DOHH2 (cell line): ENCODE measurements around the gene PLXNA2.

Experiments used
- H3F3A ChIP-seq: fragments of 200-600 bp; sonication (generic), shearing (Covaris generic); 2 replicates; pipeline ENCODE4 v1.6.0; 2016; ENCODE audit warnings: antibody characterized with exemption, mild to moderate bottlenecking; ENCODE audit not compliant: control insufficient read depth, insufficient read depth
- H3K27ac ChIP-seq: fragments of 200-600 bp; sonication (generic); 2 replicates; pipeline ENCODE4 v1.5.1; 2014; ENCODE audit warnings: low read depth, mild to moderate bottlenecking, low read length, moderate library complexity
- H3K27me3 ChIP-seq: fragments of 200-600 bp; sonication (generic); 2 replicates; pipeline ENCODE4 v1.6.1; 2014; ENCODE audit warnings: mild to moderate bottlenecking, low read length, mixed read lengths; ENCODE audit not compliant: control insufficient read depth
- H3K36me3 ChIP-seq: fragments of 200-600 bp; sonication (generic); 2 replicates; pipeline ENCODE4 v1.6.1; 2014; ENCODE audit warnings: mild to moderate bottlenecking, low read length, moderate library complexity, mixed read lengths; ENCODE audit not compliant: control insufficient read depth
- H3K4me1 ChIP-seq: fragments of 200-600 bp; sonication (generic); 2 replicates; pipeline ENCODE4 v1.6.1; 2014; ENCODE audit warnings: mild to moderate bottlenecking, low read length, mixed read lengths; ENCODE audit not compliant: control insufficient read depth
- H3K4me2 ChIP-seq: fragments of 200-600 bp; sonication (generic); 2 replicates; pipeline ENCODE4 v1.6.0; 2014; ENCODE audit warnings: mild to moderate bottlenecking, low read length, moderate library complexity
- H3K4me3 ChIP-seq: fragments of 200-600 bp; sonication (generic); 2 replicates; pipeline ENCODE4 v1.5.1; 2014; ENCODE audit warnings: mild to moderate bottlenecking, low read length, mixed read lengths
- H3K79me2 ChIP-seq: fragments of 200-600 bp; sonication (generic); 2 replicates; pipeline ENCODE4 v1.6.1; 2014; ENCODE audit warnings: mild to moderate bottlenecking, low read length, mixed read lengths; ENCODE audit not compliant: control insufficient read depth
- H3K9me2 ChIP-seq: fragments of 200-600 bp; sonication (generic); replicated peaks from 2 replicates; pipeline ENCODE4 v1.6.1; 2014; ENCODE audit warnings: mild to moderate bottlenecking, low read length, mixed read lengths; ENCODE audit not compliant: control insufficient read depth
- H3K9me3 ChIP-seq: fragments of 200-600 bp; sonication (generic); 2 replicates; pipeline ENCODE4 v1.6.1; 2014; ENCODE audit warnings: antibody characterized with exemption, low read length, mixed read lengths; ENCODE audit not compliant: control insufficient read depth, insufficient read depth
- H4K20me1 ChIP-seq: fragments of 200-600 bp; sonication (generic); 2 replicates; pipeline ENCODE4 v1.6.0; 2014; ENCODE audit warnings: low read depth, mild to moderate bottlenecking, antibody characterized with exemption, low read length, moderate library complexity; ENCODE audit not compliant: control insufficient read depth, insufficient read depth
- CTCF ChIP-seq: fragments of 200-600 bp; sonication (generic); IDR thresholded peaks from one replicate; pipeline ENCODE4 v1.5.1; 2014; ENCODE audit warnings: antibody characterized with exemption, mild to moderate bottlenecking, low read depth, low read length; ENCODE audit not compliant: poor library complexity, severe bottlenecking
- EZH2phosphoT487 ChIP-seq: fragments of 200-600 bp; sonication (generic); IDR thresholded peaks from 2 replicates; pipeline ENCODE4 v1.6.1; 2017; ENCODE audit warnings: borderline replicate concordance, mild to moderate bottlenecking, antibody characterized with exemption, low read length, moderate library complexity, mixed read lengths

The PLXNA2 gene

DNA sequence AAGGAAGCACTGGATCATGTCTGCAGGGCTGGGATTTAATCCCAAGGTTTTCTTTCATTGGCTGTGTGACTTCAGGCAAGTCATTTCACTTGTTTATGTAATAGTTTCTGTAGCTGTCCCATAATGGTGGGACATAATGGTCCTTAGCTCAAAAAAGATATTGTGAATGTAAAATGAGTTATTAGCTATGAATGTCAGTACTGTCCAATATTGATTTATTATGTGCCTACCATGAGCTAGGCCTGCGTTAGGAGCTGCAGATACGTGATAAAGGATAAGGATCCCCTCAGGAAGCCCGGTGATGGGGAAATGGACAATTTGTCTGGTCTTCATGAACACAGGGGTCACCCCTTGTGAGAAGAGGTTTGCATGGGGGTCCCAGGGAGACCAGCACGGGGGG, 95.8 kb downstream of the PLXNA2 start:
- Histone ChIP-seq H3K4me2 (no peak overlapping the region), H4K20me1 (no peaks in the 10 kb centered on the region), H3K27me3 (no peaks in the 10 kb centered on the region), H3K9me3 (no peaks in the 10 kb centered on the region), H3K79me2 (no peaks in the 10 kb centered on the region), H3K4me3 (no peak overlapping the region), H3K9me2 (no peaks in the 10 kb centered on the region), H3K36me3 (no peaks in the 10 kb centered on the region), H3F3A (no peaks in the 10 kb centered on the region), H3K27ac (no peak overlapping the region), H3K4me1 (no peaks in the 10 kb centered on the region)
- no peak for TF ChIP-seq EZH2phosphoT487
- no peak for TF ChIP-seq CTCF

DNA sequence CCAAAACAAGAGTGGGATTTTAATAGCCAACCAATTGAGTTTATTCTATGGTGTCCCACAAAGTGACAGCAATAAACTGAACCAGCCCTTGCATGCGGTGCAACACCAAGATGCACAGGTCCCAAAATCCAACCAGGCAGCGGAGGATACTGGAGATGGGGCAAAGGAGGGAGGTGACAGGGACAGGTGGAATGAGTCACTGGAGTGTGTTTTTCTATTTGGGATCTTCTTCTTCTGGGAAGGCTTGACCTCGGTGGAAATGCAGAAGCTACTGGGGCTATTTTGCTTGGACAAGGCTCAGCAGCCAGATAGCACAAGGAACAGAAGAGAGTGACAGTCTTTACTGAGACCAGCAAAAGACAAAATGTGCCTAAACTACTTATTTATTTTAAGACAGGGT, 97.5 kb downstream of the PLXNA2 start:
- H3K36me3 ChIP-seq = no peaks in the 10 kb centered on the region
- H3F3A ChIP-seq = no peaks in the 10 kb centered on the region
- no peaks in the 10 kb centered on the region for H3K4me1 ChIP-seq
- H3K27me3 ChIP-seq = no peaks in the 10 kb centered on the region
- H3K4me2 ChIP-seq = no peak overlapping the region
- H3K79me2 ChIP-seq = no peaks in the 10 kb centered on the region
- H3K4me3 ChIP-seq = no peak overlapping the region
- TF ChIP-seq CTCF (no peak), EZH2phosphoT487 (no peak)
- H4K20me1 ChIP-seq = no peaks in the 10 kb centered on the region
- no peaks in the 10 kb centered on the region for H3K9me2 ChIP-seq
- H3K9me3 ChIP-seq = no peaks in the 10 kb centered on the region
- H3K27ac ChIP-seq = no peak overlapping the region

- Histone ChIP-seq H3K9me2 (no peaks in the 10 kb centered on the region), H3K27ac (no peak overlapping the region), H3K4me1 (no peaks in the 10 kb centered on the region), H3K4me2 (no peak overlapping the region), H3K4me3 (no peak overlapping the region), H3K36me3 (no peaks in the 10 kb centered on the region), H3K9me3 (no peaks in the 10 kb centered on the region), H4K20me1 (no peaks in the 10 kb centered on the region), H3K27me3 (peaks cover 7% of the 10 kb centered on the region), H3K79me2 (no peaks in the 10 kb centered on the region), H3F3A (no peaks in the 10 kb centered on the region)
- TF ChIP-seq CTCF (no peak), EZH2phosphoT487 (no peak)
These were observed 99.0 kb downstream of the PLXNA2 start for GRCh38 chr1:208145167-208145566.
